ENCODE data around the gene HOXD10.

DNA sequence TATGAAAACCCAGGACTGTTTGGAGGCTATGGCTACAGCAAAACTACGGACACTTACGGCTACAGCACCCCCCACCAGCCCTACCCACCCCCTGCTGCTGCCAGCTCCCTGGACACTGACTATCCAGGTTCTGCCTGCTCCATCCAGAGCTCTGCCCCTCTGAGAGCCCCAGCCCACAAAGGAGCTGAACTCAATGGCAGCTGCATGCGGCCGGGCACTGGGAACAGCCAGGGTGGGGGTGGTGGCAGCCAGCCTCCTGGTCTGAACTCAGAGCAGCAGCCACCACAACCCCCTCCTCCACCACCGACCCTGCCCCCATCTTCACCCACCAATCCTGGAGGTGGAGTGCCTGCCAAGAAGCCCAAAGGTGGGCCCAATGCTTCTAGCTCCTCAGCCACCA, 52.6 kb downstream of the HOXD10 start:
- TF ChIP-seq, protein P1, sequence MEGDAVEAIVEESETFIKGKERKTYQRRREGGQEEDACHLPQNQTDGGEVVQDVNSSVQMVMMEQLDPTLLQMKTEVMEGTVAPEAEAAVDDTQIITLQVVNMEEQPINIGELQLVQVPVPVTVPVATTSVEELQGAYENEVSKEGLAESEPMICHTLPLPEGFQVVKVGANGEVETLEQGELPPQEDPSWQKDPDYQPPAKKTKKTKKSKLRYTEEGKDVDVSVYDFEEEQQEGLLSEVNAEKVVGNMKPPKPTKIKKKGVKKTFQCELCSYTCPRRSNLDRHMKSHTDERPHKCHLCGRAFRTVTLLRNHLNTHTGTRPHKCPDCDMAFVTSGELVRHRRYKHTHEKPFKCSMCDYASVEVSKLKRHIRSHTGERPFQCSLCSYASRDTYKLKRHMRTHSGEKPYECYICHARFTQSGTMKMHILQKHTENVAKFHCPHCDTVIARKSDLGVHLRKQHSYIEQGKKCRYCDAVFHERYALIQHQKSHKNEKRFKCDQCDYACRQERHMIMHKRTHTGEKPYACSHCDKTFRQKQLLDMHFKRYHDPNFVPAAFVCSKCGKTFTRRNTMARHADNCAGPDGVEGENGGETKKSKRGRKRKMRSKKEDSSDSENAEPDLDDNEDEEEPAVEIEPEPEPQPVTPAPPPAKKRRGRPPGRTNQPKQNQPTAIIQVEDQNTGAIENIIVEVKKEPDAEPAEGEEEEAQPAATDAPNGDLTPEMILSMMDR (conservative IDR thresholded peaks at IDR 0.05; ENCODE audit: low read depth, low read length) = no peak
- TF ChIP-seq EZH2 (IDR thresholded peaks at IDR 0.05; ENCODE audit: borderline replicate concordance, low read depth, low read length, poor library complexity, severe bottlenecking) = no peak
